ENCODE measurements around the gene TMEM218. TPM values are rescaled to one million over a fixed set of nuclear protein-coding genes. Genes with fewer than 3 reads are reported as not detected.

Gene TMEM218
- total RNA-seq, 1 donor from 2014 or later: 0.64 TPM

DNA sequence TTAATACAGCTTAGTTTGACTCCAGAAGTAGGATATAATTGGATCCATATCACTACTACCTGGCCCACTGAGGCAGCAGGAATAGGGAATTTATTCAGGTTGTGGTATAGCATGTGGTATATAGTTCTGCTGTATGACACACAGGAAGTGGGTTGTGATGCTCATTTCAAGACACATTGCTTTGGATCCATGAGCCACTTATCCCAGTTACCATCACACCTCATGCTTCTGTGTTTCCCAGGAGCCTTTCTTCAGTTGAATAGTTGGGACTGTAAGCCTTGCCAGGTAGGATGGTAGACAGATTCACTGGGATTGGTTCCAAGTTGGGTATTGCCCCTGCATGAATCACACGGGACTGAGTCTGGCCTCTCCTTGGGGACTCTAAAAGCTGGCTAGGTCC lies 58.3 kb downstream of the TMEM218 start:
- TF ChIP-seq, protein P1, sequence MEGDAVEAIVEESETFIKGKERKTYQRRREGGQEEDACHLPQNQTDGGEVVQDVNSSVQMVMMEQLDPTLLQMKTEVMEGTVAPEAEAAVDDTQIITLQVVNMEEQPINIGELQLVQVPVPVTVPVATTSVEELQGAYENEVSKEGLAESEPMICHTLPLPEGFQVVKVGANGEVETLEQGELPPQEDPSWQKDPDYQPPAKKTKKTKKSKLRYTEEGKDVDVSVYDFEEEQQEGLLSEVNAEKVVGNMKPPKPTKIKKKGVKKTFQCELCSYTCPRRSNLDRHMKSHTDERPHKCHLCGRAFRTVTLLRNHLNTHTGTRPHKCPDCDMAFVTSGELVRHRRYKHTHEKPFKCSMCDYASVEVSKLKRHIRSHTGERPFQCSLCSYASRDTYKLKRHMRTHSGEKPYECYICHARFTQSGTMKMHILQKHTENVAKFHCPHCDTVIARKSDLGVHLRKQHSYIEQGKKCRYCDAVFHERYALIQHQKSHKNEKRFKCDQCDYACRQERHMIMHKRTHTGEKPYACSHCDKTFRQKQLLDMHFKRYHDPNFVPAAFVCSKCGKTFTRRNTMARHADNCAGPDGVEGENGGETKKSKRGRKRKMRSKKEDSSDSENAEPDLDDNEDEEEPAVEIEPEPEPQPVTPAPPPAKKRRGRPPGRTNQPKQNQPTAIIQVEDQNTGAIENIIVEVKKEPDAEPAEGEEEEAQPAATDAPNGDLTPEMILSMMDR (IDR thresholded peaks at IDR 0.05): no peak
- Histone ChIP-seq H3K27me3 (no peaks in the 10 kb centered on the region), H3K36me3 (no peaks in the 10 kb centered on the region), H3K27ac (no peak overlapping the region), H3K4me3 (no peak overlapping the region), H3K9me3 (no peaks in the 10 kb centered on the region), H3K4me1 (no peaks in the 10 kb centered on the region)
- intact Hi-C loops (cut with DNase I): no loop called here
- DNase-seq (ENCODE audit: low spot score in 2 of 2): no peak

DNA sequence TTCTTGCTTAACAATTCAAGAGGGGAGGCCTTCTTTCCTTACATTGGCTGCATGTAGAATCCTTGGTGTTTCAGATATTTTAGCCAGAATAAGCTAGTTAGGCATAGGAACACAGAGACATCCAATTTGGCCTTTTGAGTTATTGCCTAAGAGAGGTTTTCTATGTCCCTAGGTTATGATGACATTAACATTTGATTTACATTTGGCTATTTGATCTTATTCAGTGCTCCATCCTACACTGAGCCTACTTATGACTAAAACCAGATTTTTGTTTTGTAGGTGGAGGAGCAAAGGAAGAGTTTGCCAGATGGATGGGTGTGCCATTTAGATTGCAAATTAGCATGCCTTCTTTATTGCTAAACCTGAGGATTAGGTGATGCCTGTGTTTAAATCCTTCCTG lies 59.4 kb downstream of the TMEM218 start:
- Histone ChIP-seq H3K4me3 (no peak overlapping the region), H3K4me1 (no peaks in the 10 kb centered on the region), H3K36me3 (no peaks in the 10 kb centered on the region), H3K9me3 (no peaks in the 10 kb centered on the region), H3K27ac (no peak overlapping the region), H3K27me3 (no peaks in the 10 kb centered on the region)
- intact Hi-C loops (cut with DNase I): no loop called here
- no peak for DNase-seq (ENCODE audit: low spot score in 2 of 2)
- TF ChIP-seq, protein P1 (IDR thresholded peaks at IDR 0.05): no peak

DNA sequence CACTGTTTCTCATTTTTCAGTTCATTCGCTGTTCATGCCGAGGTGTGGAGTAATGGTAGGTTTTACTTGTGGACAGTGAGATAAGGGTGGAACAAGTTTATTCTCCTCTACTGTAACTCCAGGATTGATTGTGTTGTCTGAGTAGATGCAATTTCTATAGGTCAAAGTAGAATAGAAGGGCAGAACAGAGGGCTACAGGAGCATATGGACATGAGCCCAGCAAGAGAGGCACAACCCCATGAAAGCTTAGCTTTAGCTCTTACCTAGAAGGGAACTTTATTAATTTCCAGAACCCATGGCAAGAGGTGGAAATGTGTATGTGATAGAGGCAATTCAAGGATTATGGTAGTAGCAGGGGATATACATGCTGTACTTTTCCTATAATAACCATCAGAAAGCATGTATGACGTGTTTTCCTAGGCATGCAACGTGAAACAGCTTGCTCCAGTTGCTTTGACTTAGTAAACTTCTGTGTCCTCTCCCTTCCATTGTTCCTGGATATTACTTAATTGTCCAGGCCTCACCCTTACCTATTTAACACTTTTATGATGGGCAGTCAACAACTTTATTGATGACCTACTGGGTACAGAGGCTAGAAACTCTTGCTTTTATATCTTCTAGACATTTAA lies 62.1 kb downstream of the TMEM218 start:
- TF ChIP-seq, protein P1 (IDR thresholded peaks at IDR 0.05): no peak
- Histone ChIP-seq H3K36me3 (no peaks in the 10 kb centered on the region), H3K27me3 (no peaks in the 10 kb centered on the region), H3K4me3 (no peak overlapping the region), H3K4me1 (no peaks in the 10 kb centered on the region), H3K9me3 (no peaks in the 10 kb centered on the region), H3K27ac (no peak overlapping the region)
- intact Hi-C loops (cut with DNase I): no loop called here
- no peak for DNase-seq (ENCODE audit: low spot score in 2 of 2)

Other genes starting within 250 kb of the TMEM218 start
- gene ROBO3, start 246.2 kb downstream of the TMEM218 start, total RNA-seq: 37.5 TPM
- gene ROBO4, start 213.8 kb downstream of the TMEM218 start, total RNA-seq: 51.5 TPM
- gene HEPN1, start 192.4 kb downstream of the TMEM218 start, total RNA-seq: not detected
- not detected for gene HEPACAM, start 175.6 kb downstream of the TMEM218 start, total RNA-seq
- not detected for gene CCDC15, start 157.4 kb downstream of the TMEM218 start, total RNA-seq
- 1.5 TPM for gene SLC37A2, start 48.3 kb downstream of the TMEM218 start, total RNA-seq
- gene PKNOX2, start 53.1 kb upstream of the TMEM218 start, total RNA-seq: 12.1 TPM

Data from ascending aorta (tissue), 2 donors.